HG02981 (cell line): ENCODE measurements around the gene MAP2K5.

Experiments
- ATAC-seq: cut with Tn5 transposase; IDR thresholded peaks from one replicate; pipeline ENCODE4 v1.9.1; 2021; ENCODE audit warnings: mild to moderate bottlenecking, moderate library complexity; ENCODE audit not compliant: unreplicated experiment

Gene MAP2K5

GRCh38 chr15:67521029-67521782 is 21.3 kb upstream of the MAP2K5 start, which contains the start of gene C15orf61:
Gene C15orf61, plus strand, starts transcription at chr15:67521131. Its CDS starts 118 bp downstream, at chr15:67521249.
- ATAC-seq: peak; percentile 63

GRCh38 chr15:67521783-67522568 is 20.5 kb upstream of the MAP2K5 start:
- ATAC-seq: peak; percentile 5

GRCh38 chr15:67523330-67523729 is 19.2 kb upstream of the MAP2K5 start:
- ATAC-seq: no peak

GRCh38 chr15:67524235-67524634 is 18.3 kb upstream of the MAP2K5 start:
- no peak for ATAC-seq

- ATAC-seq: no peak
These were observed 14.0 kb upstream of the MAP2K5 start for GRCh38 chr15:67528513-67528912.

GRCh38 chr15:67531379-67531914 is 11.1 kb upstream of the MAP2K5 start:
- ATAC-seq: no peak

GRCh38 chr15:67533873-67534272 is 8.6 kb upstream of the MAP2K5 start:
- ATAC-seq: no peak

- ATAC-seq: no peak
These were observed 8.1 kb upstream of the MAP2K5 start for GRCh38 chr15:67534360-67534759.

GRCh38 chr15:67537771-67538170 is 4.7 kb upstream of the MAP2K5 start:
- no peak for ATAC-seq

GRCh38 chr15:67543348-67543718 is 830 bp downstream of the MAP2K5 start:
- no peak for ATAC-seq

- ATAC-seq: no peak
These were observed 2.0 kb downstream of the MAP2K5 start for GRCh38 chr15:67544475-67544874.

GRCh38 chr15:67545864-67546263 is 3.4 kb downstream of the MAP2K5 start:
- ATAC-seq: no peak

GRCh38 chr15:67547064-67547463 is 4.6 kb downstream of the MAP2K5 start:
- ATAC-seq: no peak

- ATAC-seq: no peak
These were observed 5.3 kb downstream of the MAP2K5 start for GRCh38 chr15:67547836-67548235.

- ATAC-seq: no peak
These were observed 5.8 kb downstream of the MAP2K5 start for GRCh38 chr15:67548236-67548852.

- ATAC-seq: no peak
These were observed 6.6 kb downstream of the MAP2K5 start for GRCh38 chr15:67548862-67549651.

GRCh38 chr15:67549736-67550135 is 7.2 kb downstream of the MAP2K5 start:
- ATAC-seq: no peak

GRCh38 chr15:67550522-67550921 is 8.0 kb downstream of the MAP2K5 start:
- ATAC-seq: no peak

GRCh38 chr15:67551207-67551743 is 8.8 kb downstream of the MAP2K5 start:
- ATAC-seq: no peak

- ATAC-seq: no peak
These were observed 12.1 kb downstream of the MAP2K5 start for GRCh38 chr15:67554580-67554979.
